Measurements from ENCODE around the gene PRDM12. TPM values are rescaled to one million over a fixed set of nuclear protein-coding genes. Genes with fewer than 3 reads are reported as not detected.
"Not testable (repeated sequence)": the region's sequence is repeated elsewhere in the genome, so short reads cannot be mapped to it uniquely, and the experiment has no call there.

The PRDM12 gene
- total RNA-seq, 1 donor, result not detected

DNA sequence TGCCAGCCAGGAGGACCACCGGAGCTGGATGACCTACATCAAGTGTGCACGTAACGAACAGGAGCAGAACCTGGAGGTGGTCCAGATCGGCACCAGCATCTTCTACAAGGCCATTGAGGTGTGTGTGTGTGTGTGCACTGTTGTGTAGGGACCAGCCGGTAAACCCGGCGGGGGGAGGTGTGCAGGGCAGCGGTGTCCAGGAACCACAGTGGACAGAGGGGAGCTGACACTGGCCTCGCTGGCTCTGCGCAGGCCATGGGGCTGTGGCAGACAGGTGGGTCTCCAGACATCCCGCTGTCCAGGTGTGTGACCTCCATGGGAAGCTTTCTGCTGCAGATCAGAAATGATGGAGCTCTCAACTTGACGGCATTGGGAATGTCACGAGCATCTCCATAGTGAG, 3.8 kb downstream of the PRDM12 start:
- Histone ChIP-seq H3K4me3 (ENCODE audit: low read length) (no peak overlapping the region), H3K9me3 (ENCODE audit: low read depth, low read length) (no peaks in the 10 kb centered on the region), H3K4me1 (ENCODE audit: insufficient read depth, low read length) (peaks cover 9% of the 10 kb centered on the region), H3K27me3 (ENCODE audit: insufficient read depth, low read length) (peaks cover 44% of the 10 kb centered on the region)

DNA sequence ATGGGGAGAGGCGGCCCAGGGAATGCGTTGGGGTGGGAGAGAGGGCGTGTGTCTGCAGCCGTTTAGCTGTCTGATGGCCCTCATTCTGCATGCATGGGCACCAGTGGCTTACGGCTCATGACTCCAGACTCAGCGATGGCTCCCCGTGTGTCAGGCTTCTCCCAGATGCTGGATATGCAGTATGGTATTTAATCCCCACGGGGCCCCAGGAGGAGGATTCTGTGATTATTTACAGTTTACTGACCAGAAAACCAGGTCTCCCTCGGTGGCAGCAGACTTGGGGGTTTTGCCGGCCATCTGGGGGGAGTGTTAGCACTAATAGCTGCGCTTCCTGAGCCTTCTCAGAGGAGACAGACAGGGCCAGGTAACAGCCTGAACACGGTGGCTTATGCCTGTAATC, 4.3 kb downstream of the PRDM12 start:
- peaks cover 4% of the 10 kb centered on the region for H3K4me1 ChIP-seq (ENCODE audit: insufficient read depth, low read length)
- peaks cover 39% of the 10 kb centered on the region for H3K27me3 ChIP-seq (ENCODE audit: insufficient read depth, low read length)
- H3K9me3 ChIP-seq (ENCODE audit: low read depth, low read length), result no peaks in the 10 kb centered on the region

DNA sequence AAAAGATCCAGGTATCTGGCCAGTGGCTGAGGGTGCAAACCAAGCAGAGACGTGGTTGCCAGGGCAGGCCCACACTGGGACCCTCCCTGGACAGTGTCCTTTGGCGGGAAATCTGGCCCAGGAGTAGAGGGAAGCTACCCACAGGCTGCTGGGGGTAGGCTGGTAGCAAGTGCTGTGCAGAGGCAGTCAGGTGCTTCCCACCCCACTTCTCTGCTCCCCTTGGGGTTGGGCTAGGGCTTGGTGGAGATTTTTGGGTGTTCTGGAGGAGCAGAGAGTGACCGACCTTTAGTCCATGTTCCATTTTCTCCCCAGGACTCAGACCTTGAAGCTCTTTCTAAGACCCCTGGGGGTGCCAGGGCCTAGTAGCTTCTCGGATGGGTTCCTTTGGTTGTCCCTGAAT, 5.6 kb downstream of the PRDM12 start:
- no peaks in the 10 kb centered on the region for H3K9me3 ChIP-seq (ENCODE audit: low read depth, low read length)
- H3K27me3 ChIP-seq (ENCODE audit: insufficient read depth, low read length), result peaks cover 31% of the 10 kb centered on the region
- no peak overlapping the region for H3K4me3 ChIP-seq (ENCODE audit: low read length)

More for the DNA sequence above, 4.3 kb downstream of the PRDM12 start:
- no peak overlapping the region for H3K4me3 ChIP-seq (ENCODE audit: low read length)

DNA sequence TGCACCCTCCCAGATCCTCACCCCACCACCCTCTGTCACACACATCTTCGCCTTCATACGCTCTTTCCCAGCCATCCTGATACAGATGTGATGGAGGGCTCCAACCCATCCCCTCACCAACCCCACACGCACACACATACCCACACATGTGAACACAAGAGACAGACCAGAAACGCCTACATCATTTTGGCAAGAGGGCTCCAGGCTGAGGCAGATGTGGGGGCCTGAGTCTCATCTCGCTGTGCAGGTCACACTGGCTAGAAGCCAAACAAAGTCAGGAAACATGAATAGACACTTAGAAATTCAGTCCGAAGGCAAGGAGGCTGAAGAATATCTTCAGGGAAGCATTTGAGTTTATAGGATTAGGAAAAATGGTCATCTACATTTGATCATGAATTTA, 6.2 kb downstream of the PRDM12 start:
- H3K4me1 ChIP-seq (ENCODE audit: insufficient read depth, low read length), result no peaks in the 10 kb centered on the region
- peaks cover 27% of the 10 kb centered on the region for H3K27me3 ChIP-seq (ENCODE audit: insufficient read depth, low read length)
- no peak overlapping the region for H3K4me3 ChIP-seq (ENCODE audit: low read length)
- H3K9me3 ChIP-seq (ENCODE audit: low read depth, low read length), result no peaks in the 10 kb centered on the region

More for the DNA sequence above, 5.6 kb downstream of the PRDM12 start:
- no peaks in the 10 kb centered on the region for H3K4me1 ChIP-seq (ENCODE audit: insufficient read depth, low read length)

DNA sequence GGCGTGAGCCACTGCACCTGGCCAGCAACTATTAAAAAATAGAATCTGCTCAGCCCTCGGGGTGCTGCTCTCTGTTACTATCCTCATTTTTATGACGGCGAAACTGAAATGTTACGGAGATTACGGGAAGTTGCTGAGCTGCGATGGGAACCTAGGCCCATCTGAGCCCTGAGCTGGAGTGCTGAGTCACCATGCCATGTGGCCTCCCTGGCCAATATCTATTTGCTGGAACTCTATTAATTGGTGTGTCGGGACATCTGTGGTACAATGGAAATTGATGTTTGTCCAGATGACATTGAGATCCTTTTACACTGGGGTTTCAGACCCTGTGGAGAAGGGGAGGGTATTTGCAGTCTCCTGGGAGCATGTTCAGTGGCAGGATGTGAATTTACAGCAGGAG, 8.1 kb downstream of the PRDM12 start:
- H3K4me3 ChIP-seq (ENCODE audit: low read length), result no peak overlapping the region
- no peaks in the 10 kb centered on the region for H3K4me1 ChIP-seq (ENCODE audit: insufficient read depth, low read length)
- peaks cover 10% of the 10 kb centered on the region for H3K27me3 ChIP-seq (ENCODE audit: insufficient read depth, low read length)
- H3K9me3 ChIP-seq (ENCODE audit: low read depth, low read length), result no peaks in the 10 kb centered on the region

DNA sequence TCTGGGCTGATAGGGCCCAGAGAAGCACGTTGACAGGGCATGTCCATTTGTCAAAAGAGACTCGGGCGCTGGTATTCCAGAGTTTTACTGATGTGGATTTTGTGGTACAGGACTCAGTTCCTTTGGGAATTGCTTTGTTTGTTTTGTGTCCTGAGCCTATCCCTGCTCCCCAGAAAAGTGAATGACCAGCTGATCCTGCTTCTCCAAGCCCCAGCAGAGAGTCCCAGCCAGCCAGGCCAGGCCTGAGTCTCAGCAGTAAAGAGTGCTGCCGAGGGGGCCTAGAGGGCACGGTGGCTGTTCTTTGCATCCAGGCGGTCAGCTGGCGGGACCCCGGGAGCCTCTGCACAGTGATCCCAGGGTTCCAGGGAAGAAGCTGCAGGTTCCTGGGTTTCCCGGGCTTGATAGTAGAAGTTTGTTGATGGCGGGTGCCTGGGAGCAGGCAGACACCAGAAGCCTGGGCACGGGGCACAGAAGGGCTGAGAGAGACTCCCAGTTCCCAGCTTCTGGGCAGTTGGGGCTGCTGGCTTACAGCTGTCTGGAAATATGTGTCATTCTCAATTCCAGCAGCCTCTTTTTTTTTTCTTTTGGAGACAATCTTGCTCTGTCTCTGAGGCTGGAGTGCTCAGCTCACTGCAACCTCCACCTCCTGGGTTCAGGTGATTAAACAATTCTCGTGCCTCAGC, 8.7 kb downstream of the PRDM12 start:
- Histone ChIP-seq H3K9me3 (ENCODE audit: low read depth, low read length) (no peaks in the 10 kb centered on the region), H3K4me3 (ENCODE audit: low read length) (no peak overlapping the region), H3K4me1 (ENCODE audit: insufficient read depth, low read length) (no peaks in the 10 kb centered on the region), H3K27me3 (ENCODE audit: insufficient read depth, low read length) (peaks cover 5% of the 10 kb centered on the region)

DNA sequence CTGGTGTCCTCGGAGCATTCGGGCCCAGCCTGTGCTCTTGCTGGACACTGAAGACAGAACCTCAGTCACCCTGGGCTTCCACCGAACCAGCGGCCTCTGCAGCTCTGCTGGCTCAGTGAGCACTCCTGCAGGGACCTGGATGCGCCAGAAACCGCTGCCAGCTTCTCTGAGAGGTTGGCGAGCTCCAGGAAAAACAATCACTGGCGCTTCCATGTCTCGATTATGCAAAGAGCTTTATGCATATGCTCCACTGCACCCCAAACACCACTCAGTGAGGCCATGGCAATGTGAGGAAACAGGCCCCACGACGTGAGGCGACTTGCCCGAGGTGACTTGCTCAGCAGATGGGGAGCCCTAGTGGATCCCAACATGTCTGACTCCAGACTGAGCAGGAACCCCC, 11.0 kb downstream of the PRDM12 start:
- Histone ChIP-seq H3K9me3 (ENCODE audit: low read depth, low read length) (no peaks in the 10 kb centered on the region), H3K27me3 (ENCODE audit: insufficient read depth, low read length) (no peaks in the 10 kb centered on the region), H3K4me1 (ENCODE audit: insufficient read depth, low read length) (no peaks in the 10 kb centered on the region), H3K4me3 (ENCODE audit: low read length) (no peak overlapping the region)

DNA sequence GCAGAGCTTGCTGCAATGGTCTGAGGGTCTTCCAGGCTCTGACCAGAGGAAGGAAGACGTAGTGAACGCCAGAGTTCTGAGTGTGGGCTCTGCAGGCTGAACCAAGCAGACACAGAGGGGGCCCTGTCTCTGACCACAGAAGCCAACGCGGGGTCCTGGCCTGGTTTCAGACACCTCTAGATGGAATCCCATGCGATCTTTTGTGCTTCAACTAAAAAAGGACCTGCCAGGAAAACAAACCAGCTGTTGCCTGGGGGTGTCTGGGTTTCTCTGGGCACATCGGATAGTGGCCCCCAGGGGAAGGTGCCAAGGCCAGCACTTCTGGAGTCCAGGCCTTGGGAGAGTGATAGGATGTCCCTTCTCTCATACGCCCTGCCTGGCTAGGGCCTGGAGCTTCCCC, 12.9 kb downstream of the PRDM12 start:
- Histone ChIP-seq H3K4me3 (ENCODE audit: low read length) (no peak overlapping the region), H3K27me3 (ENCODE audit: insufficient read depth, low read length) (peaks cover 3% of the 10 kb centered on the region), H3K4me1 (ENCODE audit: insufficient read depth, low read length) (peaks cover 12% of the 10 kb centered on the region), H3K9me3 (ENCODE audit: low read depth, low read length) (no peaks in the 10 kb centered on the region)

DNA sequence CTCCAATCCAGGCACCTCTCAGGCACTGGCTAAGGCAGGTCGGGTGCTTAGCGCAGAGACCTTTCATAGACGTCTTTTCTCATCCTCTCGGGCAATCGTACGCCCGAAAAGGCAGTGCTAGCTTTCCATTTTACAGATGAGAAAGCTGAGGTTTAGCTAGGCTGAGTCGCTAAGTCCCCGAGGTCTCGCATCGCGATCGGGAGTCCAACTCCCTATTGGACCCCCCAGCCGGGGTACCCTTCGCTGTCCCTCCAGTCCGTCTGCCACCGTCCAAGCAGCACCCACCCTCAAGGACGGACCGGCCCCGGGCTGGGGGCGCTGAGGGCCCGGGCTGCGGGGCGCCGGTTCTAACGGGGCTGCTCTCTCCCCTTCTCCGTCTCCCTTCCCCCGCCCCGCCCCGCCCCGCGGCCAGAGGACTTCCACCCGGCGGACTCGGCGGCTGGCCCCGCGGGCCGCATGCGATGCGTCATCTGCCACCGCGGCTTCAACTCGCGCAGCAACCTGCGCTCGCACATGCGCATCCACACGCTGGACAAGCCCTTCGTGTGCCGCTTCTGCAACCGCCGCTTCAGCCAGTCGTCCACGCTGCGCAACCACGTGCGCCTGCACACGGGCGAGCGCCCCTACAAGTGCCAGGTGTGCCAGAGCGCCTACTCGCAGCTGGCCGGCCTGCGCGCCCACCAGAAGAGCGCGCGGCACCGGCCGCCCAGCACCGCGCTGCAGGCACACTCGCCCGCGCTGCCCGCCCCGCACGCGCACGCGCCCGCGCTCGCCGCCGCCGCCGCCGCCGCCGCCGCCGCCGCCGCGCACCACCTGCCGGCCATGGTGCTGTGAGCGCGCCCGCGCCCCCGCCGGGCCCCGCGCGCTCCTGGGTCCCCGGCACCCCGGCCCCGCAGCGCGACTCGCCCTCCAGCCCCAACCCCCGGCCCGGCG, 16.7 kb downstream of the PRDM12 start:
- Histone ChIP-seq H3K27me3 (ENCODE audit: insufficient read depth, low read length) (peaks cover 7% of the 10 kb centered on the region), H3K4me1 (ENCODE audit: insufficient read depth, low read length) (peaks cover 15% of the 10 kb centered on the region), H3K9me3 (ENCODE audit: low read depth, low read length) (no peaks in the 10 kb centered on the region), H3K4me3 (ENCODE audit: low read length) (peak overlapping the region; percentile 41)

DNA sequence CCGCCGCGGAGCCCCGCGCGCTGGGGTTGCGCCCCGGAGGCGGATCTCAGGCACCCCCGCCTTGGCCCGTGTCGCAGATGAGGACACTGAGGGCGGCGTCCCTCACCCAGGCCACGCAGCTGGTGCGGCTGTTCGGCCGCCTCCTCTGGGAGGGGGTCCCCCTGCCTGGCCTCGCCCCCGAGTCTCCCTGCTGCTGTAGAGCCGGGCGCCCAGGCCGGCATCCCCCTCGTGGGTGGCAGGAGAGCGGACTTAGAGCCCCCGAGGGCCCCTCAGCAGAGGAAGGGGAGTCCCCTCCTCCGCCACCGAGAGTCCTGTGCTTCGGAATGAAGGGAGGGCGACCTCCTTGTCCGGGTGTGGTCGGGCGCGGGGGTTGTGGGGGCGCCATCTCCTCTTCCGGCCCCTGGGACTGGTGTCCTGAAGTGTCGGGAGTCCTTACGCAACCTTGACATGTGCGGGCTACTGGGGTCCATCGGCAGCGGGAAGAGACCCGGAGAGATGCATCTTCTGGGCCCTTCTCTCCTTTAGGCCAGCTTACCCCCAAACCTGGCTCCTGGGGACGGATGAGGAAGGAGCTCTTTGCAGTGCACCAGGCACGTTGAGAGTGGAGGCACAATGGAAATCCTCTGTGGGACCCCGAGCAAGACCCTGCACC, 17.5 kb downstream of the PRDM12 start:
- Histone ChIP-seq H3K9me3 (ENCODE audit: low read depth, low read length) (no peaks in the 10 kb centered on the region), H3K4me1 (ENCODE audit: insufficient read depth, low read length) (peaks cover 15% of the 10 kb centered on the region), H3K27me3 (ENCODE audit: insufficient read depth, low read length) (peaks cover 7% of the 10 kb centered on the region), H3K4me3 (ENCODE audit: low read length) (peak overlapping the region; percentile 41)

DNA sequence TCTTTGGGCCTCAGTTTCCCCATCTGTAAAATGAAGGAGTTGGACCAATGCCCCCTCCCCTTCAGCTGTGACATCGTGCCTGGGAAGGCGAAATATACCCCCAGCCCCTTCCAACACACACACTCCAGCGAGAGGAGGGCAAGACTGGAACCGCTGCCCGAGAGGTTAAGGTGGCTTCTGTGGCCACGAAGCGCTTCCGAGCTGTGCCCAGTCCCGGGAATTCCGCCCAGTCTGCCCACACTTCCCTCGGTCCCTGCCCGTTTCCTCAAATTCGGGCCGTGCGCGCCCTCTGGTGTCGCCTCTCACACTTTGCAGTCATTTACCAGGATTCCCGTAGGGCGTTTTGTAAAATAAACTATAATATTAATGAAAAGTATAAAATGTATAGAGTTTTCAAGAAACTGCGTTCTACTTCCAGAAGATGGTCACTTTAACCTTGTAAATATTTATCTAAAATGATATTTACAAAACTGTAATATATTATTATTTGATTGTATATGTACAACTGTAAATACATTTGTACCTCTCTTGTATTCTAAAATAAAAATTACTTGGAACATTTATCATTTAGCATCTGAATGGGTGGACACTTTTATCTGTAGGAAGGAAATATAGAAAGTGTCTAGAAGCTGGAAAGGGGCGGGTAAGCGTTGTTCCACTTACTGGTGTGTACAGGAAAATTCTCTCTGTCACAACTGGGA, 18.2 kb downstream of the PRDM12 start:
- peak overlapping the region; percentile 41 for H3K4me3 ChIP-seq (ENCODE audit: low read length)
- H3K9me3 ChIP-seq (ENCODE audit: low read depth, low read length), result no peaks in the 10 kb centered on the region
- peaks cover 15% of the 10 kb centered on the region for H3K4me1 ChIP-seq (ENCODE audit: insufficient read depth, low read length)
- peaks cover 7% of the 10 kb centered on the region for H3K27me3 ChIP-seq (ENCODE audit: insufficient read depth, low read length)

DNA sequence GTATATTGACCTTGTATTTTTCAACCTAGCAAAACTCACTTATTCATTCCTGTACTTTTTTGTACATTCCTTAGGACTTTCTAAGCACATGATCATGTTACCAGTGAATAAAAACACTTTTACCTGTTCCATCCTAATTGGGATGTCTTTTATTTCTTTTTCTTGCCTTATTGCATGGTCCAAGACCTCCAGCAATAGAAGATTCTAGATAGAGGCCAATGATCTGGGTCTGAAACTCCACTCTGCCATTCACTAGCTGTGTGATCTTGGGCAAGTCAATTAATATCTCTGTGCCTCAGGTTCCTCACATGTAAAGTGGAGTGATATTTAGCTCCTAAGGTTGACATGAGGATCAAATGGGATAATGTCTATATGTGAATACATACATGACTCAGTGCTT, 20.7 kb downstream of the PRDM12 start:
- Histone ChIP-seq H3K27me3 (ENCODE audit: insufficient read depth, low read length) (peaks cover 7% of the 10 kb centered on the region), H3K4me1 (ENCODE audit: insufficient read depth, low read length) (peaks cover 15% of the 10 kb centered on the region), H3K9me3 (ENCODE audit: low read depth, low read length) (no peaks in the 10 kb centered on the region), H3K4me3 (ENCODE audit: low read length) (no peak overlapping the region)

DNA sequence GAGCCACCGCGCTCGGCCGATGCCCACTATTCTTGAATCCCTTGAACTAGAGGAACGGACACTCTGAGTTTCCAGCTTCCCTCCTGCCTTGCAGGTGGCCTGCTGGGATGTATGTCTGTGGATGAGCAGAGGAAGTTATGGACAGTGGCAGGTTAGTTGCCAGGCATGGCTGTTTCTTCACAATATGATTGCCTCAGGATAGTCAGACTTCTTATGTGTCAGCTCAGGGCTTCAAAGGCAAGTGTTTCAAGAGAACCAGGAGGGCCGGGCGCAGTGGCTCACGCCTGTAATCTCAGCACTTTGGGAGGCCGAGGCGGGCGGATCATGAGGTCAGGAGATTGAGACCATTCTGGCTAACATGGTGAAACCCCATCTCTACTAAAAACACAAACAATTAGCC, 21.6 kb downstream of the PRDM12 start:
- not testable (repeated sequence) for H3K4me3 ChIP-seq (ENCODE audit: low read length); H3K9me3 ChIP-seq (ENCODE audit: low read depth, low read length); H3K27me3 ChIP-seq (ENCODE audit: insufficient read depth, low read length)
- H3K4me1 ChIP-seq (ENCODE audit: insufficient read depth, low read length), result peaks cover 11% of the 10 kb centered on the region

DNA sequence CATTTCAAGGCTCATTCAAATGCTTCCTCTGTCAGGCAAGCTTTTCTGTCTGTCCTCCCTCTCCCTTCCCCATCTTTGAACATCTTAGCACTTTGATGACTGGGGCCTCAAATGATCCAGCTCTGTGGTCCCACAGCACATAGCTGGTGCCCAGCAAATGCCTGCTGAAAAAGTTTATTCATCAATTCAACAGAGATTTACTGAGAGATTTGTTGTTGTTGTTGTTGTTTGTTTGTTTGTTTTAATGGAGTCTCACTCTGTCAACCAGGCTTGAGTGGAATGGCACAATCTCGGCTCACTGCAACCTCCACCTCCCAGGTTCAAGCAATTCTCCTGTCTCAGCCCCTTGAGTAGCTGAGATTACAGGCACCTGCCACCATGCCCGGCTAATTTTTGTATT, 23.2 kb downstream of the PRDM12 start:
- no peaks in the 10 kb centered on the region for H3K9me3 ChIP-seq (ENCODE audit: low read depth, low read length)
- no peaks in the 10 kb centered on the region for H3K4me1 ChIP-seq (ENCODE audit: insufficient read depth, low read length)
- H3K27me3 ChIP-seq (ENCODE audit: insufficient read depth, low read length), result peaks cover 4% of the 10 kb centered on the region
- no peak overlapping the region for H3K4me3 ChIP-seq (ENCODE audit: low read length)

DNA sequence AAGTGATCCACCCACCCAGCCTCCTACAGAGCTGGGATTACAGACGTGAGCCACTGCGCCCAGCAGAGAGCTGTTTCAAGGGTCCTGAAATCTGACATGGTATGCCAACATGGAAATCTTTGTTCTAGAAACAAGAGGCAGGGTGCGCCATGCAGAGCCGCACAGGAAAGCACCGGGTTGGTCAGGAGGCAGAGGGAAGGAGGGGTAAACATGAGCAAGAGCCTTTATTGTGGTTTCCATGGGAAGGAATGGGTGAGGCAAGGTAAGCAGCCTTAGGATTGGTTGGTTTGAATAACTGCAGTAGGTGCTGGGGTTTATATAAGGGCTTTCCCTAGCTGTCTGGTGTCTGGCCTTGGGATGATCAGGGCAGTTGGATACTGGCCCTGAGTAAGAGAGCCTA, 23.7 kb downstream of the PRDM12 start:
- Histone ChIP-seq H3K9me3 (ENCODE audit: low read depth, low read length) (no peaks in the 10 kb centered on the region), H3K4me3 (ENCODE audit: low read length) (no peak overlapping the region), H3K4me1 (ENCODE audit: insufficient read depth, low read length) (peaks cover 3% of the 10 kb centered on the region)

More for the DNA sequence above, 23.7 kb downstream of the PRDM12 start:
- H3K27me3 ChIP-seq (ENCODE audit: insufficient read depth, low read length), result peaks cover 4% of the 10 kb centered on the region
